Bronchial epithelial cell (primary cell): ENCODE measurements around the gene TEX22. TPM values are rescaled to one million over a fixed set of nuclear protein-coding genes. Genes with fewer than 3 reads are reported as not detected.

Experiments
- DNase-seq: peaks from one replicate; pipeline ENCODE4 v3.0.0-alpha.2; 2010; ENCODE audit warnings: low read depth
- FAIRE-seq: peaks from 2 replicates; lab custom pipeline; 2011; peaks lifted over from hg19 to GRCh38; lab: Jason Lieb, UNC
- H3K27me3 ChIP-seq: 2 replicates; pipeline ENCODE4 v1.5.1; 2011; ENCODE audit warnings: low read length; ENCODE audit not compliant: control insufficient read depth, insufficient read depth
- H3K36me3 ChIP-seq: 2 replicates; pipeline ENCODE4 v1.5.1; 2011; ENCODE audit warnings: low read length; ENCODE audit not compliant: control insufficient read depth, insufficient read depth
- H3K4me3 ChIP-seq: 2 replicates; pipeline ENCODE4 v1.5.1; 2011; ENCODE audit warnings: mild to moderate bottlenecking, low read depth, low read length, control low read depth
- CTCF ChIP-seq: IDR thresholded peaks from 2 replicates; pipeline ENCODE4 v1.5.1; 2011; ENCODE audit warnings: mild to moderate bottlenecking, moderate library complexity, low read length, control low read depth, inconsistent platforms; ENCODE audit not compliant: insufficient read depth, severe bottlenecking
- total RNA-seq: library from RNA; depleted of rRNA; stranded (reverse); fragments of >200 nt; gene quantifications from 2 replicates; pipeline ENCODE4 v1.2.1, GENCODE V29; 2014

Gene TEX22
- total RNA-seq, 1 donor from 2014 or later, result 1.8 TPM

GRCh38 chr14:105450864-105451720, 52.8 kb downstream of the TEX22 start:
- TF ChIP-seq CTCF, result no peak
- DNase-seq (no peak), FAIRE-seq (no peak)
- H3K27me3 ChIP-seq, result no peaks in the 10 kb centered on the region
- peaks cover 36% of the 10 kb centered on the region for H3K36me3 ChIP-seq
- no peak overlapping the region for H3K4me3 ChIP-seq

- FAIRE-seq (no peak), DNase-seq (no peak)
- Histone ChIP-seq H3K4me3 (no peak overlapping the region), H3K27me3 (no peaks in the 10 kb centered on the region), H3K36me3 (peaks cover 31% of the 10 kb centered on the region)
- no peak for TF ChIP-seq CTCF
Measured at GRCh38 chr14:105452963-105453362, 54.6 kb downstream of the TEX22 start.

GRCh38 chr14:105453847-105454246, 55.5 kb downstream of the TEX22 start:
- no peak for FAIRE-seq
- no peak for TF ChIP-seq CTCF
- H3K36me3 ChIP-seq, result peaks cover 34% of the 10 kb centered on the region
- no peaks in the 10 kb centered on the region for H3K27me3 ChIP-seq
- H3K4me3 ChIP-seq, result no peak overlapping the region
- no peak for DNase-seq

GRCh38 chr14:105455086-105455640, 56.8 kb downstream of the TEX22 start:
- Histone ChIP-seq H3K27me3 (no peaks in the 10 kb centered on the region), H3K36me3 (peaks cover 28% of the 10 kb centered on the region), H3K4me3 (no peak overlapping the region)
- FAIRE-seq (no peak), DNase-seq (no peak)
- no peak for TF ChIP-seq CTCF

GRCh38 chr14:105455766-105456660, 57.7 kb downstream of the TEX22 start:
- TF ChIP-seq CTCF, result no peak
- FAIRE-seq, result no peak
- Histone ChIP-seq H3K4me3 (no peak overlapping the region), H3K36me3 (peaks cover 19% of the 10 kb centered on the region), H3K27me3 (no peaks in the 10 kb centered on the region)
- DNase-seq, result no peak
